ENCODE measurements around the gene KRTAP9-4.
"Not testable (repeated sequence)": the region's sequence is repeated elsewhere in the genome, so short reads cannot be mapped to it uniquely, and the experiment has no call there.

The KRTAP9-4 gene

GRCh38 chr17:41265078-41265477 is 15.6 kb downstream of the KRTAP9-4 start, which contains the start of gene KRTAP9-6:
KRTAP9-6 (plus strand) TSS chr17:41265378; CDS start chr17:41265378, 0 bp downstream.
- no peak for DNase-seq (ENCODE audit: low read depth)

GRCh38 chr17:41267711-41268110 is 18.2 kb downstream of the KRTAP9-4 start:
- DNase-seq (ENCODE audit: low read depth): no peak

GRCh38 chr17:41271323-41271722 is 21.8 kb downstream of the KRTAP9-4 start:
- not testable (repeated sequence) for DNase-seq (ENCODE audit: low read depth)

- DNase-seq (ENCODE audit: low read depth): no peak
Measured at GRCh38 chr17:41271858-41272257, 22.4 kb downstream of the KRTAP9-4 start.

GRCh38 chr17:41275648-41276190 is 26.2 kb downstream of the KRTAP9-4 start, which contains the start of gene KRTAP9-7:
KRTAP9-7 (plus strand) TSS chr17:41275698; CDS start chr17:41275698, 0 bp downstream.
- DNase-seq (ENCODE audit: low read depth): not testable (repeated sequence)

GRCh38 chr17:41278176-41278955 is 28.9 kb downstream of the KRTAP9-4 start:
- no peak for DNase-seq (ENCODE audit: low read depth)

- DNase-seq (ENCODE audit: low read depth): no peak
Measured at GRCh38 chr17:41284043-41284442, 34.6 kb downstream of the KRTAP9-4 start.

GRCh38 chr17:41284546-41284945 is 35.1 kb downstream of the KRTAP9-4 start:
- no peak for DNase-seq (ENCODE audit: low read depth)

GRCh38 chr17:41287050-41287449 is 37.6 kb downstream of the KRTAP9-4 start:
- DNase-seq (ENCODE audit: low read depth): no peak

GRCh38 chr17:41294016-41294415 is 44.5 kb downstream of the KRTAP9-4 start:
- DNase-seq (ENCODE audit: low read depth): no peak

- DNase-seq (ENCODE audit: low read depth): no peak
Measured at GRCh38 chr17:41296846-41297245, 47.4 kb downstream of the KRTAP9-4 start.

- no peak for DNase-seq (ENCODE audit: low read depth)
Measured at GRCh38 chr17:41298458-41299135, 49.1 kb downstream of the KRTAP9-4 start.
